ENCODE results near the gene UBQLNL.

The UBQLNL gene

GRCh38 chr11:5516599-5516998 is at the start of gene UBQLNL:
Gene UBQLNL, minus strand, starts transcription at chr11:5516699. Its CDS starts 258 bp downstream, at chr11:5516441.
- FAIRE-seq: no peak

- FAIRE-seq: no peak
Measured at GRCh38 chr11:5564259-5565019, 47.9 kb upstream of the UBQLNL start.

DNA sequence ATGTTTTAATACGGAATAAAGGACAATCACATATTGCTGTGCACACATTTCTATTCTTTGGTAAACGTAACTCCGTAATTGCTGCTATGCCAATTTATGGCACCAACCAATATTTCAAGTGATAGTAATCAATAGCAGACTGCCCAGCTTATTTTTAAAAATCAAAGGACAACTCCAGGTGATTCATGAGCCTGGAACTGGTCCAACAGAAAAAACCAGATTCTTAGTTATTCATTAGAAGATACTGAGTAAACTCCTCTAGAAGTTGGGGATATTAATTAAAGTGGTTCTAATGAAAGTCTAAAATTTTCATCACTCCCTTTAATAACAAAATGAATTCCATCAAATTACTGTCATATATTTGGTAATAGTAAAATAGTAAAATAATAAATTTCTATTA is 41.3 kb upstream of the UBQLNL start:
- FAIRE-seq: no peak

GRCh38 chr11:5556596-5557188 is 40.2 kb upstream of the UBQLNL start:
- FAIRE-seq: no peak

- FAIRE-seq: no peak
Measured at GRCh38 chr11:5553343-5553742, 36.8 kb upstream of the UBQLNL start.

DNA sequence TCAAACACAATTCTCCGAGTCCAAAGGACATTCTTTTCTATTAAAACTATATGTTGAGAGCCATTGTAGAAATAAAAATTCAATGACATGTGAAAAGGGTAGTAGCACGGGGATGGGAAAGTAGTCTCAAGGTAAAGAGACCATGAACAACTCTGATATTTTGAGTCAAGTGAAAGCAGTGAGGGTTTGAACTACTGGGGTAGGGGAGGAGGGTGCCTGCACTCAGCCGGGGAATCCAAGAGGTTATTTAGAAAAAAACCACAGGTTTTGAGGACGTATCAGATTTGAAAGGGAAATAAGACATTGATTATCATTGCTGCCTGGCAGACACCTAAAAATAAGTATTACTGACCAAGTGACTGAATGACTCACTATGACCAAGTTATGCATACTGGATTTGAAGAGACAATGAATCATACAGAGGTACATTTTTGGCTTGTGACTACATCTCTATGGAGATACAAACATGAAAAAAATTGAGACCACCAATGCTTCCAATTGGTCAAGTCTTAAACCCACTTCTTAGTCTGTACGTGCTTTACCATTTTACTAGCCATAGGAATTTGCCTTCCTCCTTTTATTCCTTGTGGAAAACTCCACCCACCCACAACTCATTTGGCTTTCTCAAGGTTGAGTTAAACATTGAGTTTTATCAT is 34.1 kb upstream of the UBQLNL start:
- no peak for FAIRE-seq

DNA sequence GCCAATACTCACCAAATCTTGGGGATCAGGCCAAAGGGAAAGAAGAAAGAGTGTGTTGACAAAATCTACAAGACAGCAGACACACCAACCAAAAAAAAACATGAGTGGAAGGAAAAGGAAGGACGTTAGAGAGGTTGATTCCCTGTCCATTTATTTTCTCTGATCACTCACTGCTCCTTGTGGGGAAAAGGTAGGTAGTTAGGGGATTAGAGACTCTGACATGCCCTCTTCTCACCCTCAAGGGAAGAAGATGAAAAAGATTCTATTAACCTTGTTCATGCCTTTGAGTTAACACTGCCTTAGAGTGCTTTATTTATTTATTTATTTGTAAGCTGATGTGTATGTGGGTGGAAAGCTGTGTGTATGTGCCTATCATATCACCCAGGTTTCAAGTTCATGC is 31.9 kb upstream of the UBQLNL start, which contains the start of gene OR52H1:
OR52H1 (minus strand) TSS at position 101 of the 400 bp plus-strand sequence. CDS start 3,035 bp downstream, outside the sequence.
- FAIRE-seq: no peak

DNA sequence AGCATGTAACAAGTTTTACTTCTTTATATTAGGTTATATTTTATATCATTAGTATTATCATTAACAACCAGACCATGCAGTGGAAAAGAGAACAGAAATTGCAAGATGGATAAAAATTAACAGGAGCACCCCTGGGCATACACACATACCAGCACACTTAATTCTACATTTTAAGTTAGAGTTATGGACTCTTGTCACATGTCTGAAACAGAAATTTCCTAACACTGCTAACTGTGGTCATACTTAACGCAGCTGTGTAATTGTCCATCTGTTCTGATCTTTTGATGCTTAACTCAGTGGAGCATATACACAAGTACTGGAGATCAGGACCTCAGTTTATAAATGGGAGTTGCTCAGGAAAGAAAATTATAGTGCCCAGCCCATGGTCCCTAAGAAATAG is 31.5 kb upstream of the UBQLNL start:
- no peak for FAIRE-seq

- FAIRE-seq: no peak
Measured at GRCh38 chr11:5546457-5546856, 30.0 kb upstream of the UBQLNL start.

DNA sequence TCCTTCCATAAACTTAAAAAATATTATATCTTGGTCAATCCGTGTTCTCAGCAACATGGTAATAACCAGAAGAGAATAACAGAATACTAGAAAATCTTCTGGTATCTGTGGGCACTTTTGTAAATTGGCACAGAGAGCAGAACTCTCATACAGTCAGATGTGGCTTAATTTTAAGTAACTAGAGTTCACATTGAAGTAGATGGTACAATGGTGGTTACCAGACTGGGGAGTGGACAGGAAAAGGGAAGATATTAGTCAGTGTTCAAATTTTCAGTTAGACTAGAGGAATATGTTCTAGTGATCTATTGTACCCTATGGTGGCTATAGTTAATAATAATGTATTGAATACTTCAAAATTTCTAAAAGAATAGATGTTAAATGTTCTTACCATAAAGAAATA is 24.9 kb upstream of the UBQLNL start:
- FAIRE-seq: no peak

DNA sequence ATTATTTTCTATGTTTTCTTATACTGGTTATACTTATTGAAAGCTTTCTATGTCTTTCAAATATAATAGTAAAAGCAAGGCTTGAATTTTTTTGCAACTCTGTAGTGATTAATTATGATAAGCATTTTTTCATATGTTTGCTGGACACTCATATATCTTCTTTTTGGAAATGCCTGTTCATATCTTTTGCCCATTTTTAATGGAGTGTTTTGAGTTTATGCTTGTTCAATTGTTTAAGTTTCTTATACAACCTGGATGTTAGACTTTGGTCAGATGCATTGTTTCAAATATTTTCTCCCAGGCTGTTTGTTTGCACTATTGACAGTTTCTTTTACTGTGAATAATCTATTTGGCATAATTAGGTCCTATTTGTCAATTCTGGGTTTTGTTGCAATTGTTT is 20.0 kb upstream of the UBQLNL start:
- FAIRE-seq: no peak

DNA sequence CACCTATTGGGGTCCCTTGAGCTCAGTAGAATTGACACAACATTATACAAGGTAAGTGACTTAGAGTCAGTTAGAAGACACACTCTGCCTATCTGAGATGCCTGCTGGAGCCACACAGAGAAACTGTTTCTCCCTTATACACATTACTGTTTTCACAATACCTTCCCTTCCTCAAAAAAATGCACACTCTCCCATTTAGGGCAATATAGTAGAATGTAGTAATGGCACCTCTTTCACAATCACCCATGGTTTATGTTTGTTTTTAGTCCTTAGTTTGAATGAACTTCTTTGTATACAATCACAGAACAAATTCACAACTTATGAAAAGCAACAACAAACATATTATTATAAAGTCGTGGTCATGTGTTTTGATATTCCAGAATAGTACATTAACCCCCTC is 17.5 kb upstream of the UBQLNL start:
- no peak for FAIRE-seq

GRCh38 chr11:5531053-5531831 is 14.7 kb upstream of the UBQLNL start:
- no peak for FAIRE-seq

DNA sequence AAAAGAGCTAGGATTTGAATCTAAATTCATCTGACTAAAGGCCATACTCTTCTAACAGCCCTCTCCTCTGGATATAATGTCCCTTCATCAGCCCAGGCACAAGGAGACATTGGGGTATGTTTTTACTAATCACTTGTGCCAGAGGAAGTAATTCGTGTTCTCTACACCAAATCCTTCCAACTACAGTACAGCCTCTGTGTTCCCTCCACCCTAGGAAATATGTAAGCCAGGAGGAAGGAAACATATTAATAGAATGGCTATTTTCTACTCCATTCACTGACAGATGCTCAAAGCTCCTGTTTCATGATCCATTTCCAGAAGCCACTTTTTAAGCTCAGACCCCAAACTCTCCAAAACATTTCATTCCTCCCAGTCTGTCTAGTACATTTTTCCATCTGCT is 12.0 kb upstream of the UBQLNL start:
- no peak for FAIRE-seq

GRCh38 chr11:5527716-5528115 is 11.2 kb upstream of the UBQLNL start:
- FAIRE-seq: no peak

- no peak for FAIRE-seq
Measured at GRCh38 chr11:5524756-5525155, 8.3 kb upstream of the UBQLNL start.

- FAIRE-seq: no peak
Measured at GRCh38 chr11:5522308-5522707, 5.8 kb upstream of the UBQLNL start.

GRCh38 chr11:5521540-5521939 is 5.0 kb upstream of the UBQLNL start:
- FAIRE-seq: no peak

GRCh38 chr11:5514841-5515240 is 1.7 kb downstream of the UBQLNL start:
- FAIRE-seq: no peak

DNA sequence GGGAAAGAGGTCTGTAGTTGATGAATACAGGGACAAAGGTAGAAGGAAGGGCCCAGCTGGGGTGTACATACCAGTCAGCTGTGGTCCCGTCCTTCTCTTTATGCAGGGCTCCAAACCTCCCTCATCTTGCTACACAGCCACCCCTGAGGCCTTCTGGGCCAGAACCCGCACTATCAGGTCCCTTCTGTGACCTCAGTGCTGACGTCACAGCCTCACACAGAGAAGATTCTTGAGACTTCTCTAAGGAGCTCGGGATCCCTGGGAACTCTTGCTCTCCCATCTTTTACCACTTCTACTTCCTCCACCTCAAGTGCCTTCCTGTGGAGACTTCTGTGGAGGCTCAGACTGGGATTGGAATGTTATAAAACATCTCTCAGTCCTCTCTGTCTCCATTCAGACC is 6.7 kb downstream of the UBQLNL start, which contains the start of gene UBQLN3:
UBQLN3 (minus strand) TSS at position 155 of the 400 bp plus-strand sequence. CDS start 399 bp downstream, outside the sequence.
- FAIRE-seq: no peak

GRCh38 chr11:5508605-5509004 is 7.9 kb downstream of the UBQLNL start:
- FAIRE-seq: no peak

- no peak for FAIRE-seq
Measured at GRCh38 chr11:5507933-5508305, 8.6 kb downstream of the UBQLNL start.
